T-helper 22 cell (primary cell): ENCODE results near the gene KIF5C.

Source experiments
- DNase-seq: peaks from one replicate; pipeline ENCODE4 v3.0.0-alpha.2; 2020; ENCODE audit warnings: low read depth

The KIF5C gene

DNA sequence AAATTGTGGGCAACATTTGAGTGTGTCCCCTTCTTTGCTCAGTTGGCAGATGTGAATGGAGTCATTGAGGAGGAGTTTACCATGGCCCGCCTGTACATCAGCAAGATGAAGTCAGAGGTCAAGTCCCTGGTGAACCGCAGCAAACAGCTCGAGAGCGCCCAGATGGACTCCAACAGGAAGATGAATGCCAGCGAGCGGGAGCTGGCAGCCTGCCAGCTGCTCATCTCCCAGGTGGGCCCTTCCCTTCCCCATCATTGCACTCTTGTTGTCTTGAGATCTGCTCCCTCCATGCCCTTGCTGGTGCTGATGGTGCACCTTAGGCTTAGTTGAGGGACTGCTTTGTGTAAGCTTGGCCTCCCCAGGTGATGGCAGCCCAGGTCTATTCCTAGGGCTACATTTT is 115.9 kb downstream of the KIF5C start:
- DNase-seq, result no peak

- DNase-seq, result no peak
Measured at GRCh38 chr2:148992448-148992847, 117.4 kb downstream of the KIF5C start.

GRCh38 chr2:148993351-148993750 is 118.3 kb downstream of the KIF5C start:
- DNase-seq, result no peak

DNA sequence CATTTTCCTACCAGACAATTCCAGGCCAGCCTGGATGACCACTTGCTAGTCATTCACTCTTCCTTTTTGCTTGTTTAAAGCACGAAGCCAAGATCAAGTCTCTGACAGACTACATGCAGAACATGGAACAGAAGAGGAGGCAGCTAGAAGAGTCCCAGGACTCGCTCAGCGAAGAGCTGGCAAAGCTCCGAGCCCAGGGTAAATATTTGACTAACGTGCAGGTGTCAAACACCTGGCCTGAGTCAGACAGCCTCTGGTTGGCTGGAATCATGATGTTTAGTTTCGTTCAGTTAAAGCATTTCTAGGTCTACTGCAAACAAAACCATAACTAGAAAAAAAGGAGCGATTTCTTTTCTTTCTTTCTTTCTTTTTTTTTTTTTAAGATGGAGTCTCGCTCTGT is 119.3 kb downstream of the KIF5C start:
- DNase-seq, result no peak

- no peak for DNase-seq
Measured at GRCh38 chr2:148996805-148997204, 121.8 kb downstream of the KIF5C start.

GRCh38 chr2:148998165-148998830 is 123.3 kb downstream of the KIF5C start:
- no peak for DNase-seq

GRCh38 chr2:148998831-148999200 is 123.8 kb downstream of the KIF5C start:
- DNase-seq, result no peak

- DNase-seq, result no peak
Measured at GRCh38 chr2:148999451-148999921, 124.5 kb downstream of the KIF5C start.

GRCh38 chr2:149000158-149000938 is 125.3 kb downstream of the KIF5C start:
- DNase-seq, result no peak

DNA sequence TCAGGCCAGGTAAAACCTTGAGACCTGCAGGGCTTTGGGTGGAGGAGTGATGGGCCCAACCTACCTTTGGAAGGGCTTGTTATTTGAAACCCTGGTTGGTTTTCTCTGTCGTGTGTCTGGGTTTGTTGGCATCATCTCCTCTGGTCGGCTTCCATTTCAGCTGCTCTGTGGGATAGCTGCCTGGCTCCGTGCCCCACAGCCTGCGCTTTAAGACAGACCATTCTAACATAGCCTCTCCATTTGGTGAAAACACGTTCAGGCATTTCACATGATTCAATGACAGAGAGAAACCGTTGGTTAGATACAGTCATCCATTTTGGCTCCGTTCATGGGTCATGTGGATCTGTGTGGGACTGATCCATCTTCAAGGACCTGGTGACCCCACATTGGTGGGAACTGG is 126.5 kb downstream of the KIF5C start:
- DNase-seq, result no peak

DNA sequence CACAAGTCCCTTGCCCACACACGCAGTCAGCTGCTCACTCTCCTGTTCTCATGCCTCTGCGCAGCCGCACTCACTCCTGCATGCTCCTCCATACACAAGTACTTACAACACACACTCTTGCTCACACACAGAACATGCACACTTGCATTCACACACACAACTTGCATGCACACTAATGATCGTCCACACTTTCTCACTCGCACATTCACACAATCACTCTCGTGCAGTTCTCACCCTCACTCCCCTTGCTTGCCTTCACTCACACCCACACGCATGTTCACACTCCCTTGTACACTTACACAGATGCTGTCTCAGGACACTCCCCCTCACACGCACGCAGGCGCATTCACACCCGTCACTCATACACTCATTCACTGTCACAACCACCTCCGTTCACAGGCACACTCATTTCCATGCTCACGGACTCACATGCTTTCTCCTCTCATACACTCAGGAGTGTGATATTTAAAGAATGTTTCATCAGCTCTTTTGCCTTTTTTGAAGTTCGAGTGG is 127.4 kb downstream of the KIF5C start:
- DNase-seq, result no peak

- no peak for DNase-seq
Measured at GRCh38 chr2:149002891-149003740, 128.1 kb downstream of the KIF5C start.

- DNase-seq, result no peak
Measured at GRCh38 chr2:149004836-149005235, 129.8 kb downstream of the KIF5C start.

DNA sequence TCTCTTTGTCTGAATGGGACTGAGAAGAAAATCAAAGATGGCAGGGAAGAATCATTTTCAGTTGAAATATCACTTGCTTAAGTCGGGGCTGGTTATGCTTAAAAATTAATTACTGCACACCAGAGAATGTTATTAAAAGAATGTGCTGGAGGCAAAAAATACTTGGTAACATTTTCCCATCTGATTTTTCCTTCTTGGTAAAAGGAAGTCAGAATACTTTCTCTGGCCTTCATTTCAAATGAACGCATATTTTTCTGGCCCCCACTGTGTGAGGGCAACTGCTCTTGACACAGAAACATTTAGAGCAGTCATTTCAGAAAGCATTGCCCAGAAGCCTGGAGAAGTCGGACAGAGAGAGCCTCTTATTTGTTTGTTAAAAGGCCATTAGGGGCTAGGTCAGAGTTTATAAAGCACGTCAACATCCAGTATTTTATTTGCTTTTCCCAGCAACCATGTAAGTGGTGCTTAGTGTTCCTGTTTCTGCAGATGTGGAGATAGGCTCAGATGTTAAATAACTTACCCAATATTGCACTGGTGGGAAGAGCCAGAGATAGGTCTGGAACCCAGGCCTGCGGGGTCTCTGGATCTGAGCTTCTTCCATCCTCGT is 130.5 kb downstream of the KIF5C start:
- no peak for DNase-seq

- DNase-seq, result no peak
Measured at GRCh38 chr2:149006883-149007543, 132.0 kb downstream of the KIF5C start.

DNA sequence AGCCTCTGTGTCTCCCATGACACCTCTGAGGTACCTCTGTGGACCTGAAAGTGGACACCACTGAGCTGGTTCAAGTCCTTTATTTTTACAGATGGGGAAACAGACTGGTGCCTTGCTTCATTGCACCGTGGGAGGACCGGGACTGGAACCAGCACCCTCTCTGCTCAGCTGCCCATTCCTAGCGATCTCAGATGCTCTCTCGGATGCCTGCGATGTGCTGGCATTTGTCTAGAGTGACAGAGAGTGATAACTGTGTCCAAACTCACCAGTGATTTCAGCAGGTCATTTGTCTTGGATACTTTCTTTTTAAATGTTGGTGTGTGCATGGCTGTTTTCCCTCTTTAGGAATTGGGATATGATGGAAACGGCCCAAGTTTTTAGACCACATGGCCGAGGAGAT is 133.4 kb downstream of the KIF5C start:
- DNase-seq, result no peak

GRCh38 chr2:149009576-149010461 is 134.8 kb downstream of the KIF5C start:
- DNase-seq, result no peak

DNA sequence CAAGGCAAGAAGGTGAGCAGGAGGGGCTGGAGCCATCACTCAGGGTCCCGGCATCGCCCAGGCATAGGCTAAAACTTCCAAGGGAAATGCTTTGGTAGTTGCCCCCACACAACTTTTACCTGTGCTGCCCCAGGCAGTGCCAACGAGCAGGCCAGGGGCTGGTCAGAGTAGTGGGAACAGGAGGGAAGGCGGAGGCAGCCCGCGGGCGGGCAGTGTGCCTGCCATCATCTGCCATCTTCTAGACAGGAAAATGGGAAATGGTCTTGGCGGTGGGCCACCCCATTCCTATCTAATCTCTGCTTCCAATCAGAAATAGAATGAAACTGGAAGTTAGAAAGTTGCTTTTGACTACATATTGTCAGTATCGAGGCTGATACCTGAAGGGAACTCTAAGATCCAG is 137.5 kb downstream of the KIF5C start:
- no peak for DNase-seq

DNA sequence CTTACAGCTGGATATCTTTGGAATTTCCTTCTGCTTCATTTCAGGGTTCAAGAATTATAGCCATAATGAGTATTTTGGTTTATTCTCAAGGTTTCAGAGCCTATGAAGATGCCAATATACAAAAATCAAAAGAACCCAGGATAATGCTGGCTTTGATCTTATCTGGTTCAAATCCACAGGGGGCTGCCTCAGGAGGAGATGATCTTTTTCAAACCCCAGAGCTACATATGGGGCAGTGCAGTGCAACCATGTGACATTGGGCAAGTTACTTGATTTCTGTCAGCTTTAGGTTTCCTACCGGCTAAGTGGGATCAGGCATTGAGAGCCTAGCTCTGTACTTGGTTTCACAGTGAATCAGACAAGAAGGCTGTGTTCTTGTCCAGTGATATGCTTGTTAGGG is 140.5 kb downstream of the KIF5C start:
- DNase-seq, result no peak

DNA sequence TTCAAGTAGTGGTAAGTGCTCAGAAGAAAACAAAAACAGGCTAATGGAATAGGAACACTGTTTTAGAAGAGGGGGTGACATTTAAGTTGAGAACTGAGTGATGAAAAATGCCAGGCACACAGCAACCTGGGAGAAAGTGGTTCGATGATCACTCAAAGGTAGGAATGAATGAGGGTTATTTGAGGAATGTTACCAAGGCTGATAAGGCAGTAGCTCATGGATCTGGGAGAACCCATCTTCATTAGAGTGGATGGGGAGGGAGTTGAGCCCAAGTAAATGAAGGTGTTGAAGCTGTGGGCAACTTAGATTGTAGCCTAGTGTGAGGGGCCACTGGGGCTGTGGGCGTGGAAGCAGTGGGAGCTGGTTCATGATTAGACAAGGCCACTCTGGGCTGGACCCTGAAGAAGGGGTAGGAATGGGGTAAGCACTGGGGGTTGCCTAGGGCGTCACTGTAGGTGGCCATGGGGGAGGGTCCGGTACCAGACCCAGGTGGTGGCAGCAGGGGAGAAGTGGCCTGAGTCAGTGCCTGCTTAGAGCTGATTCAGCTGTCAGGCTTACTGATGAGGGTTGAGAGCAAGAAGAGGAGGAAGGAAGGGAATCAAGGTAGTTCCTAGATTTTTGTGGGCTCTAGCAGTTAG is 141.0 kb downstream of the KIF5C start:
- no peak for DNase-seq
